HG03521 (cell line): ENCODE measurements around the gene DUSP2.
"Not testable (repeated sequence)": the region's sequence is repeated elsewhere in the genome, so short reads cannot be mapped to it uniquely, and the experiment has no call there.

Experiments
- ATAC-seq: cut with Tn5 transposase; IDR thresholded peaks from one replicate; pipeline ENCODE4 v1.9.1; 2021; ENCODE audit warnings: mild to moderate bottlenecking, moderate library complexity; ENCODE audit not compliant: unreplicated experiment

DUSP2 gene

DNA sequence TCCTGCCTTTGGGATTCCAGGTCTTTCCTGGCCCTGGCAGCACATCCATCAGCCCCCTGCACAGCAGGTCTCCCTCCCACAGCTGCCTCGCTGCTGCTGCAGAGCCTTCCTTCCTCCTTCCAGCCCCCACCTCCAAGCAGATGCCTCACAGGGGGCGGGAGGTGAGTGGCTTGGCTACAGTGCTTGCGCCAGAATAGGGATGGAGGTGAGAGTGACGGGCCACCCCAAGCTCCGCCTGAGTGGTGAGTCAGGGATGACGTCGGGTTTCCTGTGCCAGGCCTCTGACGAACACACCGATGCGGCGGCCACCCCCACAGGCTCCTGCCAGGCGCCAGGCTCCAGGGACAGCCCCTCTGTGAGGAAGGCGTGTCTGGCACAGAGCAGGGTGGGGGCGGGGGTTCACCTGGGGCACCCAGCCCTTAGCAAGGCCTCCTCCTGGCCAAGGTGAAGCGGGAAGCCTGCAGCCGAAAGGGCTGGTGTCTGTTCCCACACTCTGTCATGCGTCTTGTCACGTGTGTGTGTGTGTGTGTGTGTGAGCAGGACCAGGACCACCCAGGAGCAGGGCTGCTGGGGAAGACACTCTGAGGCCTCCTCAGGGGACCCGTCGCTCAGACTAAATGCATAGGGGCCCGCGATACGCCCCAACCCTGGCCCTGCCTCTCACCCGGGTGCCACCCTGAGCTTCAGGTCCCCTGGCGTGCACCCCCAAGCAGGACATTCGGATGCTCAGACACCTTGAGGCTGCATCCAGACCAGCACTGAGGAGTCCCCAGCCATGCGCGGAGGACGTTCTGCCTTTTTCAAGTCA is 3.4 kb upstream of the DUSP2 start:
- peak; percentile 27 for ATAC-seq

DNA sequence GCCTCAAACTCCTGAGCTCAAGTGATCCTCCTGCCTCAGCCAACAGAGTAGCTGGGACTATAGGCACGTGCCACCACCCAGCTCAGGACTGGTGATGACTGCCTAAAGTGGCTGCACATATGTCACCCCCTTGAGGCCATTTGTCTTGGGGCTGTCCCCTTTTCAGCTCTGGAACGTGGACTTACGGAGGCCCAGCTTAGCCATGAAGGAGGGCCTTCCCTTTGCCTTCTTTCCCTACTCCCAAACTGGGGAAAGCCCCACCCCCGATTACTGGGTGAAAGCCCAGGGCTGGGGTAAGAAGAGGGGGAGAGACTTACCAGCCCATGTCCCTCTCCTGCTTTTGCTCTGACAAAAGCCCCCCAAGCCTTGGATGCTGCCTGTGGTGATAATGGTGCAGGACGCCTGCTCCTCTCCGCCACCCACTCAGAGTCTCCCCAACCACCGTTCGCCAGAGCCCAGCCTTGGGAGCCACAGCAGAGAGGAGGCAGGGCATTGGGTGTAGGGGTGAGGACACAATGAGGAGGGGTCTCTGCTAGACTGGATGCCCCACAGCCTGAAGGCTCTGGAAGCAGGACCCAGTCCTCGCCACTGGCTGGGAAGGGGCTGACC is 2.5 kb upstream of the DUSP2 start:
- no peak for ATAC-seq

DNA sequence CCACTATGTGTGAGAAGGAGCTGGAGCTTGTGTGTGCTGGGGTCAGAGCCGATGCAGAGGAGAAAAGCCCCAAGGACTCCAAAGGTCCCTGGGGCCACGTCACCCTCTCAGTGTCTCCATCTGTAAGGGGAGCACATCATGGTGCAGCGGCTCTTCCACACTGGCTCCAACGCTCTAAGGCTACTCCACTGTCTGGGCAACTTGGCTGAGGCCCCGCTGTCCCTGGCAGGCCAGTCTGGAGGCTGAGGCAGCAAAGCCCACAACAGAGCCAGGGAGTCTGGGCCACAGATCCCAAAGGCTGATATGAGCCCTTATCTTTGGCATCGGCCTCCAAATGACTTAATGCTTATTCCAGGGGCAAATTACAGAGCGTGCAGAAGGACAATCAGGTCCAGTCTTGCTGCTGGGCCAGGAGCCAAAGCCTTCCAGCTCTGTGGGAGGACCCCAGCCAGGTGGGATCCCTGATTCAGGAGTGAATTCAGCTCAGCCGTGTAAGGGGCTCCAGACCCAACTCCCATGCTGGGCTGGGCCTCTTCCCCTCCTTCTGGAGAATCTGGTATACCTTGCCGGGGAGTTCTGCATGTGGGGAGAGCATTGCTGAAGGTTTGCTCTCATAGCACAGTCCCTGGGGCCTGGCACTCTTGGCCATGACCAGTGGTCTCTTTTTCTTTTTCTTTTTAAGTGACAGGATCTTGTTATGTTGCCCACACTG is 1.8 kb upstream of the DUSP2 start:
- ATAC-seq, result no peak

DNA sequence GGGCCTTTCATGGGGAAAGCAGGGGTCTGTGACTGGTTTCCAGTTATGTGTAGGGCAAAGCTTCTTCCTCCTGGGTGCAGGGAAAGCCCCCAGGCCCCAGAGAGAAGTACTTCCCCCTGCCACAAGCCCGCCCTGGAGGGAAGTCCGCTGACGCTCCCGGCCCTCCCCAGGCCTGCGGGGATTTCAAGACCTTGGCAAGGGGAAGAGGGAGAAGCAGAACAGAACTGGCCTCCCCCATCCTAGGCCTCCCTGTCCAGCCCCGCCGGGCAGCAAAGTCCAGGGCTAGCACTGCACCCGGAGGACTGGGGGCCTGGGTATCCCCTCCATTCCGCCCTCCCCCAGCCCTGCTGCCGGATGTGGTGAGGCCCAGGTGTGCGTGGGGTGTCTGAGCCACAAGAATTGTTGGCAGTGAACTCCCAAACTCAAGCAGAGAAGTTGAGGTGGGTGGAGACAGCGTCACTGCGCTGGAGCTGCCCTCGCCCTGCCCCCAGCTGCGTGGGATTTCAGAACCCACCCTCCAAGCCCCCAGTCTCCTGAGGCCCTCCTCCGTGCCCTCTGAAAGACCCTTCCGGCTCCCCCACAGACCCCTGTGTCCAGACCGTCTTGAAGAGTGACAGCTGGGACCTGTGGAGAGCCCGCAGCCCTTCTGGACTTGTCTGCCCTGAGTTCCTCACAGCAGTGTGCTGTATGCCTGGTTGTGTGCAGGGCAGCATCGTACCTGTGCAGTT is 1.1 kb upstream of the DUSP2 start:
- peak; percentile 26 for ATAC-seq

DNA sequence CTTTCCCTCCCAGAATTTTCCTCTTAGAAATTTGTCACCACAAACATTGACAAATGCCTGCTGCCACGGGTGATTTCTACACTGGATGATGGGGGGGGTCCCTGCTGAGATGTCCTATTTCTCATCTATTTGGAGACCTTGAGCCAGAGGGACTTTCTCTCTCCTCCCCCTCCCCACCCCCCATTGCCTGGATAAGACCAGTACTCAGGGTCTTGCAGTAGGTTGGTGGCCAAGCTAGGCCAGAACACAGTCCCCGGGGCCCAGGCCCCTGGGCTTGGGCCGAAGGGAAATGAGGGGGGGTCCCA is 560 bp upstream of the DUSP2 start:
- ATAC-seq, result no peak

DNA sequence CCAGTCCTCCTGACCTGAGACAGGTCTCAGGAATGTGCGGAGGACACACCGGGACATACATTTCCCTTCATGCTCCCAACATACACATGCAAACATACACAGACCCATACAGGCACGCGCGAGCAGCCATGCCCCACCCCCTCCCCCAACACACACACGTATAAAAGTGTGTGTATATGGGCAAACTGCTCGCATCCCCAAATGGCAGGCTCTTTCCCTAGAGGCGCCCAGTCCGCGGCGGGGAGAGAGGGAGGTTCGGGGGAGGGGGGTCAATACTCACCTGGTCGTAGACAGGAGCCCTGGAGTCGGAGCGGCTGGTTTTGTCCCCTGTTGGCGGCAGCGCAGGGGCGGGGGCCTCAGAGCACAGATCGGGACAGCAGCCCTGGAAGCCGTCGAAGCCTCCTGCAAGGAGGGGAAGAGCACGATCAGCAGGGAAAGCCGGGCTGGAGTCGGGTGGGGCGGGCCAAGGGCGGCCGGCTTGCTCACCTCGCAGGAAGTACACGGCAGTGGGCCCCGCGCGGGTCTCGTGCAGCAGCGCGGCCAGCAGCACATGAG is 682 bp downstream of the DUSP2 start:
- ATAC-seq, result no peak

DNA sequence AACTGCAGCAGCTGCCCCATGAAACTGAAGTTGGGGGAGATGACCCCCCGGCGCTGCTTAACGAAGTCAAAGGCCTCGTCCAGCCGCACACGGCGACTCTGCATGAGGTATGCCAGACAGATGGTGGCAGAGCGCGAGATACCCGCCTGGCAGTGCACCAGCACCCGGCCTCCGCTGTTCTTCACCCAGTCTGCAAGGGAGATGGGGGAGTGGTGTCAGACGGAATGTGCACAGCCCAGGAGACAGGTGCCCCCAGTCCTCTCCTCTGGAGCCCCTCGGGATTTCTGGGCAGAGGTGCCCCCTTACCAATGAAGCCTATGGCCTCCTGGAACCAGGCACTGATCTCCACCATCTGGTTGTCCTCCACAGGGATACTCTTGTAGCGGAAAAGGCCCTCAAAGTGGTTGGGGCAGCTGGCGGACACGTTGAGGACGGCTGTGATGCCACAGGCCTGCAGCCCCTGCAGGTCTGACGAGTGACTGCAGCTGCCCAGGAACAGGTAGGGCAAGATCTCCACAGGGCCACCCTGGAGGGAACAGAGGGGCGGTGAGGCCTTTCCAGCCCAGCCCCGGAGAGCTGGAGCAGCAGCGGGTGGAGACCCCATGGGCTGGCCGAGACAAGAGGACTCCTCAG is 1.3 kb downstream of the DUSP2 start:
- ATAC-seq, result no peak

DNA sequence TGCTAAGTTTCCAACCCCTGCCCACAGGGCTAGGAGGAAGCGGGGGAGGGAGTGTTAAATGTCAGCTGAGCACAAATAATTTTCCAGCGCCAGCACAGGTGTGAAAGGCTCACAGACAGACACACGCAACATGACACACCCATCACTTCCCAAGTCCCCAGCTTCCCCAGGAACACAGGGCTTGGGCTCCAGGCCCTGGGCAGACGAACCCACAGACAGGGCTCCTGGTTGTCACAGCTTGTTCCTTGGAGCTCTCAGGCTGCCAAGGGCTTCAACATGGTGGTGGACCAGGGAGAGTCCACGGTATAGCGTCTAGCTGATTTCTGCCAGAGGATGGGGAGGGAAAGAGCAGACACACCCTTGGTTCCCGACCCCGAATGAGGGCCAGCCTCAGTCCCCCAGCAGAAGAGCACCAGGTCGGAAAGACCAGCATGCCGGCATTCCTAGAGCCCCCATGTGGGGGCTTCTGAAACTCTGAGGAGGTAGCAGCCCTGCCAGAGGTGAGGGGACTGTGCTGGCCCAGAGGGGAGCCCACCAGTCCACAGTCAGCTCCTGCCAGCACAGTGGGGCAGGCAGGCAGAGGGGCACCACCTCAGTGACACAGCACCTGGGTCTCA is 1.9 kb downstream of the DUSP2 start:
- no peak for ATAC-seq

DNA sequence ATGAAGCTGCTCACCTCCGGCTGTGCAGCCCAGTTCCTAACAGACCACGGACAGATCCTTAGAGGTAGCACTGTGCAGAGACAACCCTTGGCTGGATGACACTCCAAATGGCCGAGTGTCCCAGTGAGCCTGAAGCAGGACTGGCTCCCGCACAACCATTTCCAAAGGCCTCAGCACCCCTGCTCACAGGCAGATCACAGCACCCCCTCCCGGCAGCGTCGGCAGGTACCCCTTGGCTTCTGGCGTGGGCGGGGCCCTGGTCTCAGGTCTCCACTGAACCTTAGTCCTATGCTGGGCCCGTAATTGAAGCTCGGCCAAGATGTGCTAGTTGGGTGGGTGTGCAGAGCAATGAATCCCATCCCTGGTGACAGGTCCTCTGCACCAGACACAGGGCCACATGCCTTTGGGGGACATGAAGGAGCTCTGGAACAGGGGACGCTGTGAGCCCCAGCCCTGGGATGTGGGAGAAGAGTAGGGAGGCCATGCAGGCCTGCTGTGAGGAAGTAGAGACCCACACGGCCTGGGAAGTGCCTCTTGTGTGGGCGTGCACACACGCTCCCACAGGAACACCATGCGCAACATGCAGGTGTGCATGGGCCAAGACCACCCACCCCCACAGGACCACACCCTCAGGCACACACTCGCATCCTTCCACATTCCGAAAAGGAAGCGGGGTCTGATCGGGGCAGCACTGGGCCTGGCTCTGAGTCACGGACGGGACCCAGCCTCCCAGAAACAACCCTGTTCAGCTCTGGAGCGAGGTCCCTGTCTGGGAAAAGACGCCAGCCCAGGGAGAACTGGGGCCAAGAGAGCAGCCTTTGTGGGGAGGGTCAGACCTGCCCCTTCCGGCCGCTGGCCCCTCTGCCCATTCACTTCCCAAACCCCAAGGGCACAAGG is 2.8 kb downstream of the DUSP2 start:
- ATAC-seq, result no peak

DNA sequence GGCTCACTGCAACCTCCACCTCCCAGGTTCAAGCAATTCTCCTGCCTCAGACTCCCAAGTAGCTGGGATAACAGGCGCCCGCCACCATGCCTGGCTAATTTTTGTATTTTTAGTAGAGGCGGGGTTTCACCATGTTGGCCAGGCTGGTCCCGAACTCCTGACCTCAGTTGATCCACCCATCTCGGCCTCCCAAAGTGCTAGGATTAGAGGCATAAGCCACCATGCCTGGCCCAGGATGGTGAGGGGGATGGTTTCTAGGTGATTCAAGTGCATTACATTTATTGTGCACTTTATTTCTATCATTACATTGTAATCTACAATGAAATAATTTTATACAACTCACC is 3.6 kb downstream of the DUSP2 start:
- ATAC-seq, result not testable (repeated sequence)

DNA sequence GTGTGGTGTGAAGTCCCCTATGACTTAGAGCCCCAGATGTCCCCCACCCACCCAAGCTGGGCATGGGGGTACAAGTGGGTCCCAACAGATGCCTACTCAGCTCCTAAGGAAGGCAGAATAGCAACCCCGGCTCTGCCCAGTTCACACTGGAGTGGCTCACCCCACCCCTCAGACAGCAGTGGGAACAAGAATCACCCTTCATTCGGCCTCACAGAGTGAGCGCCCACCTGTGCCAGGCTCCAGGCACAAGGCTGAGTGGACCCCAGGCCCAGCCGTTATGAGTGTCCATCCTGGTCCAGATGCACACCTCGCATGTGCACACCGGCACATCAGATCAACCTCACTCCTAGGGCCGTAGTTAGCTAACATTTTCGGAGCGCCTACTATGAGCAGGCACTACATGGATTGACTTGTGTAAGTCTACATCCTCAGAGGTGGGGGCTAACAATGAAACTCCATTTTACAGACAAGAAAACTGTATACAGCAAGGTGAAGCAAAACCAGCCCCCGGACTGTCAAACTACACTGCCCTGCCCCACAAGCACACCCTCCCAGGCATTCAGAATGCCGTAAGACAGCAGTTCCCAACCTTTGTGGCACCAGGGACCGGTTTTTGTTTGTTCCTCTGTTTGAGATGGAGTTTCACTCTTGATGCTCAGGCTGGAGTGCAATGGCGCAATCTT is 4.2 kb downstream of the DUSP2 start:
- ATAC-seq, result no peak

DNA sequence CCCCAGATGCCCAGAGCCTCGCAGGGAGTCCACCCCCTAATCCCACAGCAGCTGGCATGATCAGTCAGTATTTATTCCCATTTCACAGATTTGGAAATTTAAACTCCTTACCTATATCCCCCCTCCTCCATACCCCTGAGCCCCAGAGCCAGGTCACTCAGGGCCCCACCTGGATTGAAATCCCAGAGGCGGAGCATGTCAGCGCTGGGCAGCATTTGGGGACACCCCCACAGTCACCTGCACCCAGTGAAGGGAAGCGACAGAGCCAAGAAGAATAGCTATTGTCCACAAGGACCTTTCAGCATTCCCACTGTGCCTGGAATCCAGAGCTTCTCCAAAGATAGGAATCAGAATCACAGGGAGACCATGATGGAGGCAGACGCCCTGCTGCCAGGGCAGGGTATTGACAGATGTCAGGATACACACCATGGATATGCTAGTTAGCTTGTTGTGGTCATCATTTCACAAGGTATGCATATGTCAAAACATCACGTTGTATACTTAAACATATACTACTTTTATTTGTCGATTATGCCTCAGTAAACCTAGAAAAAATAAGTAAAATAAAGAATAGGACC is 6.0 kb downstream of the DUSP2 start:
- ATAC-seq, result no peak

DNA sequence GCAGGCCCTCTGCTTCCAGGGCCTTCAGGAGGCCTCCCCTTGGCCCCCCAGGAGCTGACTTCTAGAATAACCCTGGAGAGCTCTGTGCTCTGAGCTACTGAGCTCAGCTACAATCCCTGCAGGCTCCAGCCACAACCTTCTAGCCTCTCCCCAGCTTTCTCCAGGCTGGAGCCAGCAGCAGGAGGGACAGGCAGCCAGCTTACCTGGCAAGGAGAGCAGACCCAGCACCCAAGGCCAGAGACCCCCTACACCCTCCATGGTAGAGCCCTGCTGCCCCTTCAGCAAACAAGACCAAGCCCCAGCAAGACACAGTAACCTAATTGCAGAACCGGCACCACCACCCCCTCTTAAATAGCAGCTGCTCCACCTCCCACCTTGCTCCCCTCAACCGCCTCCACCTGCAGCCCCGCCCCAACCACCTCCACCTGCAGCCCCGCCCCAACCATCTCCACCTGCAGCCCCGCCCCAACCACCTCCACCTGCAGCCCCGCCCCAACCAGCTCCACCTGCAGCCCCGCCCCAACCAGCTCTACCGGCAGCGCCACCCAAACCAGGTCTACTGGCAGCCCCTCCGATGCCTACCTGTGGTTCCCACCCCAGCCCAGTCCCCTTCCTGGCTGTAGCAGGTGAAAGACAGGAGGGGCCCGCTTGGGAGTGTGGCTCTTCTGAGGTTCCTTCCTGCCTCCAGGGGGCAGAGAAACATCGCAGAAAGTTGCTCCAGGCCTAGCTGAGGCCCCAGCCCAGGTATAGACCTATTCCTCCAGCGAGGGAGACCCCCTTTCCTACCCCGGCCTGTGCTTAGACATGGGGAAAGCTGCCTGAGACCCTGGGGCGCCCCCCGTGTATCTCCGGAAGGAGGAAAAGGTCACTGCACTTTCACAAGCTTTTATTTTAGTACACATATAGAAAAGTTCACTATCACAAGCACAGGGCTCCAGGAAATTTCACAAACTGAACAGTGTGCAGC is 6.8 kb downstream of the DUSP2 start, which contains the start of gene ASTL:
ASTL (minus strand) TSS at position 324 of the 967 bp plus-strand sequence; CDS start at position 258, 66 bp downstream.
- ATAC-seq, result no peak

DNA sequence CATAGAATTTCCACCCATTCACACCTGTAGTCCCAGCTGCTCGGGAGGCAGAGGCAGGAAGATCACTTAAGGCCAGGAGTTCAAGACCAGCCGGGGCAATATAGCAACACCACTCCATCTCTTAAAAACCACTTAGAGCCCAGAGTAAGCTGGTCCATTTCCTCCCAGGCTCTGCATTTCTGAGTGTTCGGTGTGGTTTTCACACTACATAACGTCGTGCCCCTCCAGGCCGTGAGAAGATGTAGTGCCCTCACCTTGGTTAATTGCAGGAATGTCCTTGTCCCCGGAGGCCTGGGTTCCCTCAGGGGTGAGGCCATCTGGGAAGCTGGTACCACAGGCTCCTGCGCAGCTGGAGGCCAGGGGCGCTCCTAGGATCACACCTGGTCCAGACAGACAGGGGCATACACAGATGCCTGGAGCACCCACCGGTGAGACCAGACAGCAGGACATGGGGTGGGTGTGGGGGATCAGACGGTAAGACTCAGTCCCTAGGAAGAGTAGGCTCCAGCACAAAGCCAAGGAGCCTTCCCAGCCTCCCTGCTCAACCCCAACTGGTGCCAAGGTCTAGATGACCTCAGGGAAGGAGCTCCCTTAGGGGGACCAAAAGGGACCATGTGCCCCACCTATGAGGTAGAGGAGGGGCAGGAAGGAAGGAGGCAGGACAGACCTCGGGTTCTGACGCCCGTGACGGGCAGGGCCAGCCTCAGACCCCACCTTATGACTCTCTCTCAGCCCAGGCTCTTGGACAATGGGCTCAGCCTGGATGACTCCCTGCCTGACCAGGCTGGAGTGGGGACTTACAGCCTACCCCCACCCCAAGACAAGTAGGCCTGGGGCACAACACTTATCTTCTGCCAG is 7.7 kb downstream of the DUSP2 start:
- no peak for ATAC-seq

DNA sequence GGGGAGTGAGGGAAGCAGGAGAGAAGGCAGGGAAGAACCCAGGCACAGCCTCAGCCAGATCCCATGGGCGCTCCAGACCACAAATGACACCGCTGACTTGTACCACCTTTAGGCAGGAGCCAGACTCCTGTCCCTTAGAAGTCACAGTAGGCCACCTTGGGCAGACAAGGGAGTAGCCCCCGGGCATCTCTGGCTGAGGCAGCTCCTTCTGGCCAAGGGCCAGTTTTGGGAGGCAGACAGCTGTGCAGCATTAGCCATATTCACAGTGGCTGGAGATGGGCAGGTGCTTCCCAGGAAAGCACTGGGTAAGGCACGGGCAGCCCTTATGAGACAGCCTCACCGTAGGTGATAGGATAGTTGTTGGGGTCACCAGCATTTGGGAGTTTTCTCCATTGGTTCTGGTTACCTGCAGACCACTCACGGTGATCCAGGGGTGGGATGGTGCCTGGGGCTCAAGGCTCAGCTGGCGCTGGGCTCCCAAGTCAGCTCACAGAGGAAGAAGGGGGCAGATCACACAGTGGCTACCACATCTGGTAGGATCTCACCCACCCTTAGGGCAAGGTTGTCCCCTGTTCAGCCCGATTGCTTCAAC is 9.0 kb downstream of the DUSP2 start:
- ATAC-seq, result no peak

DNA sequence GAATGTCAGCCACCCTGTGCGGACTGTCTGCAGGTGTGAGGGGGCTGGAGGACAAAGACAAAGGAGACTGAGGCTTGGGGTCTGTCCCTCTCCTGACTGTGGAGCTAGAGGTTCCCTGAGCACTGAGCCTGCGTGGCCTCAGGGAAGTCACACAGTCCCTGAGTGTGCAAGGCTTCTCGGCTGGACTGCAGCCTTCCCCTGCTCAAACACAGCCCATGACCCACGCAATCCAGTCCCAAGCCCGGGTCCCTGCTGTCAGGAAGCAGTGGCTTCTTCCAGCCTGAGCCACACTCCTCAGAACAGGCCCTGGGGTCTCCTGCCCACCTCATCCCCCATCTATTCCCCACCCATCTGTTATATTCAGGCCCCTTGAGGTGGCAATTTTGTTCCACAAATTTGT is 9.6 kb downstream of the DUSP2 start:
- no peak for ATAC-seq
